ENCODE data around the gene TMEM203. TPM values are rescaled to one million over a fixed set of nuclear protein-coding genes. Genes with fewer than 3 reads are reported as not detected.

Gene TMEM203
- total RNA-seq, 1 donor from 2014 or later, result 34.1 TPM

- H3K4me3 Mint-ChIP-seq, result peak overlapping the region; percentile 66
- peaks cover 8% of the 10 kb centered on the region for H3K4me1 Mint-ChIP-seq
- H3K9me3 Mint-ChIP-seq, result no peaks in the 10 kb centered on the region
- no peak overlapping the region for H3K27ac Mint-ChIP-seq
- H3K36me3 Mint-ChIP-seq (ENCODE audit: low read depth), result no peaks in the 10 kb centered on the region
- intact Hi-C loops (cut with micrococcal nuclease), result loop anchor here (5.0 to 10.0 kb wide), 2 partner anchors 42 to 324 kb away; partner anchors contain the start of genes AJM1 and PHPT1
- CTCF ChIA-PET, result no interaction called here
- POLR2A ChIA-PET, result interaction anchor here (0.8 to 1.2 kb wide), 2 partner anchors 40 to 42 kb away, joined by 3 to 4 read pairs; no protein-coding TSS in a partner anchor
- H3K27me3 Mint-ChIP-seq, result peaks cover 16% of the 10 kb centered on the region
- ATAC-seq (ENCODE audit: low read depth) (peak; percentile 26), DNase-seq (no peak)
- no peak for TF ChIP-seq CTCF (IDR thresholded peaks at IDR 0.05)
Measured at GRCh38 chr9:137168904-137169856, 36.3 kb downstream of the TMEM203 start.

DNA sequence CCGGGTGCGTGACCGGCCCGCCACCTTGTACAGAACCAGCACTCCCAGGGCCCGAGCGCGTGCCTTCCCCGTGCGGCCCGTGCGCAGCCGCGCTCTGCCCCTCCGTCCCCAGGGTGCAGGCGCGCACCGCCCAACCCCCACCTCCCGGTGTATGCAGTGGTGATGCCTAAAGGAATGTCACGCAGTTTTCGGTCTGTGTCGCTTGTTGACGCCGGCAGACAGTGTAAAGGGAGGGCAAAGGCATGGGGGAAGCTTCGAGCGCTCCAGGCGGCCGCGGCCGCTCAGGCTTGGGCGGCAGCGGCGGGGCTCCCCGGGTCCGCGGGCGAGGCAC is 36.9 kb downstream of the TMEM203 start:
- TF ChIP-seq CTCF (IDR thresholded peaks at IDR 0.05), result no peak
- H3K36me3 Mint-ChIP-seq (ENCODE audit: low read depth), result no peaks in the 10 kb centered on the region
- ChIA-PET POLR2A (interaction anchor here (0.6 to 1.2 kb wide), 2 partner anchors 39 to 69 kb away, joined by 3 to 9 read pairs; no protein-coding TSS in a partner anchor), CTCF (no interaction called here)
- peak; percentile 26 for ATAC-seq (ENCODE audit: low read depth)
- no peaks in the 10 kb centered on the region for H3K9me3 Mint-ChIP-seq
- DNase-seq, result no peak
- H3K4me1 Mint-ChIP-seq, result peaks cover 8% of the 10 kb centered on the region
- H3K27me3 Mint-ChIP-seq, result peaks cover 16% of the 10 kb centered on the region
- intact Hi-C loops (cut with micrococcal nuclease), result loop anchor here (5.0 to 10.0 kb wide), 2 partner anchors 41 to 324 kb away; partner anchors contain the start of genes AJM1 and PHPT1
- H3K27ac Mint-ChIP-seq, result no peak overlapping the region
- H3K4me3 Mint-ChIP-seq, result peak overlapping the region; percentile 38

DNA sequence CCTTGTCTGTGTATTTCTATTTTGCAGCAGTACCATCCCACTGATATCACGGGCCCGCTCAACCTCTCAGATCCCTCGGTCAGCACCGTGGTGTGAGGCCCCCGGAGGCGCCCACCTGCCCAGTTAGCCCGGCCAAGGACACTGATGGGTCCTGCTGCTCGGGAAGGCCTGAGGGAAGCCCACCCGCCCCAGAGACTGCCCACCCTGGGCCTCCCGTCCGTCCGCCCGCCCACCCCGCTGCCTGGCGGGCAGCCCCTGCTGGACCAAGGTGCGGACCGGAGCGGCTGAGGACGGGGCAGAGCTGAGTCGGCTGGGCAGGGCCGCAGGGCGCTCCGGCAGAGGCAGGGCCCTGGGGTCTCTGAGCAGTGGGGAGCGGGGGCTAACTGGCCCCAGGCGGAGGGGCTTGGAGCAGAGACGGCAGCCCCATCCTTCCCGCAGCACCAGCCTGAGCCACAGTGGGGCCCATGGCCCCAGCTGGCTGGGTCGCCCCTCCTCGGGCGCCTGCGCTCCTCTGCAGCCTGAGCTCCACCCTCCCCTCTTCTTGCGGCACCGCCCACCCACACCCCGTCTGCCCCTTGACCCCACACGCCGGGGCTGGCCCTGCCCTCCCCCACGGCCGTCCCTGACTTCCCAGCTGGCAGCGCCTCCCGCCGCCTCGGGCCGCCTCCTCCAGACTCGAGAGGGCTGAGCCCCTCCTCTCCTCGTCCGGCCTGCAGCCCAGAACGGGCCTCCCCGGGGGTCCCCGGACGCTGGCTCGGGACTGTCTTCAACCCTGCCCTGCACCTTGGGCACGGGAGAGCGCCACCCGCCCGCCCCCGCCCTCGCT is 37.5 kb downstream of the TMEM203 start:
- no peaks in the 10 kb centered on the region for H3K9me3 Mint-ChIP-seq
- ChIA-PET POLR2A (interaction anchor here (0.6 to 1.4 kb wide), 2 partner anchors 20 to 70 kb away, joined by 5 to 9 read pairs; partner anchors contain the start of genes ANAPC2 and SSNA1), CTCF (no interaction called here)
- intact Hi-C loops (cut with micrococcal nuclease), result loop anchor here (5.0 to 10.0 kb wide), 2 partner anchors 41 to 323 kb away; partner anchors contain the start of genes AJM1 and PHPT1
- H3K27ac Mint-ChIP-seq, result no peak overlapping the region
- peaks cover 11% of the 10 kb centered on the region for H3K4me1 Mint-ChIP-seq
- DNase-seq (no peak), ATAC-seq (ENCODE audit: low read depth) (no peak)
- no peaks in the 10 kb centered on the region for H3K36me3 Mint-ChIP-seq (ENCODE audit: low read depth)
- peaks cover 19% of the 10 kb centered on the region for H3K27me3 Mint-ChIP-seq
- H3K4me3 Mint-ChIP-seq, result no peak overlapping the region
- no peak for TF ChIP-seq CTCF (IDR thresholded peaks at IDR 0.05)

GRCh38 chr9:137167277-137167746 is 38.1 kb downstream of the TMEM203 start:
- Mint-ChIP-seq H3K4me1 (peaks cover 11% of the 10 kb centered on the region), H3K9me3 (no peaks in the 10 kb centered on the region), H3K27ac (no peak overlapping the region), H3K4me3 (no peak overlapping the region), H3K27me3 (peaks cover 21% of the 10 kb centered on the region), H3K36me3 (ENCODE audit: low read depth) (no peaks in the 10 kb centered on the region)
- CTCF ChIA-PET, result no interaction called here
- ATAC-seq (ENCODE audit: low read depth) (no peak), DNase-seq (no peak)
- POLR2A ChIA-PET, result interaction anchor here (0.6 to 1.4 kb wide), 3 partner anchors 18 to 100 kb away, joined by 3 to 5 read pairs (median 3); partner anchors contain the start of genes ANAPC2 and SSNA1
- TF ChIP-seq CTCF (IDR thresholded peaks at IDR 0.05), result no peak
- intact Hi-C loops (cut with micrococcal nuclease), result loop anchor here (5.0 to 10.0 kb wide), 2 partner anchors 40 to 323 kb away; partner anchors contain the start of genes AJM1 and PHPT1
